PC-9 (cell line): Measurements from ENCODE around the gene BRD9. TPM values are rescaled to one million over a fixed set of nuclear protein-coding genes. Genes with fewer than 3 reads are reported as not detected.
A peak's percentile ranks its signal among the peaks of the same experiment; 100 is the strongest.
"Not testable (repeated sequence)": the region's sequence is repeated elsewhere in the genome, so short reads cannot be mapped to it uniquely, and the experiment has no call there.

Source experiments
- BruUV-seq: library from RNA; stranded (reverse); fragments of 400-500 nt; replicated peaks from 2 replicates; lab custom pipeline; 2021; lab: Mats Ljungman, UMichigan
- CTCF ChIA-PET: fragments of 300-600 bp; sonication (Branson Sonifier 250); formaldehyde crosslinking; loops from one replicate; lab custom pipeline; 2022; ENCODE audit warnings: antibody characterized with exemption; lab: Charles Lee
- POLR2A ChIA-PET: fragments of 300-600 bp; sonication (Branson Sonifier 250); formaldehyde crosslinking; loops from one replicate; lab custom pipeline; 2022; ENCODE audit warnings: antibody characterized with exemption; ENCODE audit not compliant: unreplicated experiment; lab: Charles Lee
- DNase-seq, 2 experiments: peaks; one replicate each; pipeline versions ENCODE4 v3.0.0 to v3.0.0-alpha.2; 2015 to 2022; ENCODE audit warnings: mixed read lengths in 1 of 2
- H2AFZ ChIP-seq: fragments of 200-600 bp; sonication (generic); 2 replicates; pipeline ENCODE4 v1.8.1; 2017; ENCODE audit warnings: antibody characterized with exemption
- H3F3A ChIP-seq: fragments of 200-600 bp; sonication (generic); 2 replicates; pipeline ENCODE4 v1.8.1; 2017; ENCODE audit warnings: antibody characterized with exemption, mild to moderate bottlenecking, low read depth; ENCODE audit not compliant: insufficient read depth
- H3K27ac ChIP-seq: fragments of 200-600 bp; sonication (generic); 2 replicates; pipeline ENCODE4 v1.6.1; 2016; ENCODE audit warnings: mixed run types
- H3K27me3 ChIP-seq: fragments of 200-600 bp; sonication (generic); 2 replicates; pipeline ENCODE4 v1.6.1; 2016; ENCODE audit warnings: low read depth, mixed run types; ENCODE audit not compliant: insufficient read depth
- H3K36me3 ChIP-seq: fragments of 200-600 bp; sonication (generic); 2 replicates; pipeline ENCODE4 v1.6.1; 2016; ENCODE audit warnings: low read depth, mixed run types
- H3K4me1 ChIP-seq: fragments of 200-600 bp; sonication (generic); replicated peaks from 2 replicates; pipeline ENCODE4 v1.6.1; 2016; ENCODE audit warnings: mixed run types; ENCODE audit not compliant: insufficient read depth
- H3K4me2 ChIP-seq: fragments of 200-600 bp; sonication (generic); 2 replicates; pipeline ENCODE4 v1.6.1; 2017; ENCODE audit warnings: mixed run types
- H3K4me3 ChIP-seq: fragments of 200-600 bp; sonication (generic); 2 replicates; pipeline ENCODE4 v1.6.1; 2016; ENCODE audit warnings: mixed run types
- H3K79me2 ChIP-seq: fragments of 200-600 bp; sonication (generic); 2 replicates; pipeline ENCODE4 v1.6.1; 2017; ENCODE audit warnings: low read depth, mixed run types
- H3K9me2 ChIP-seq: fragments of 200-600 bp; sonication (generic); 2 replicates; pipeline ENCODE4 v1.8.1; 2017; ENCODE audit warnings: mild to moderate bottlenecking; ENCODE audit not compliant: insufficient read depth
- H3K9me3 ChIP-seq: fragments of 200-600 bp; sonication (generic); 2 replicates; pipeline ENCODE4 v1.8.1; 2016; ENCODE audit warnings: low read depth; ENCODE audit not compliant: insufficient read depth
- H4K20me1 ChIP-seq: fragments of 200-600 bp; sonication (generic); 2 replicates; pipeline ENCODE4 v1.8.1; 2017; ENCODE audit not compliant: insufficient read depth
- intact Hi-C: fragments of 100-400 bp; cut with micrococcal nuclease; formaldehyde crosslinking; loops from one replicate; pipeline ENCODE4 v1.10.0; 2022; ENCODE audit not compliant: unreplicated experiment
- total RNA-seq: library from RNA; stranded (reverse); gene quantifications from 2 replicates; pipeline ENCODE4 v1.2.3, GENCODE V29; 2021

The BRD9 gene
- total RNA-seq, 1 experiment from 2014 or later = 102 TPM

DNA sequence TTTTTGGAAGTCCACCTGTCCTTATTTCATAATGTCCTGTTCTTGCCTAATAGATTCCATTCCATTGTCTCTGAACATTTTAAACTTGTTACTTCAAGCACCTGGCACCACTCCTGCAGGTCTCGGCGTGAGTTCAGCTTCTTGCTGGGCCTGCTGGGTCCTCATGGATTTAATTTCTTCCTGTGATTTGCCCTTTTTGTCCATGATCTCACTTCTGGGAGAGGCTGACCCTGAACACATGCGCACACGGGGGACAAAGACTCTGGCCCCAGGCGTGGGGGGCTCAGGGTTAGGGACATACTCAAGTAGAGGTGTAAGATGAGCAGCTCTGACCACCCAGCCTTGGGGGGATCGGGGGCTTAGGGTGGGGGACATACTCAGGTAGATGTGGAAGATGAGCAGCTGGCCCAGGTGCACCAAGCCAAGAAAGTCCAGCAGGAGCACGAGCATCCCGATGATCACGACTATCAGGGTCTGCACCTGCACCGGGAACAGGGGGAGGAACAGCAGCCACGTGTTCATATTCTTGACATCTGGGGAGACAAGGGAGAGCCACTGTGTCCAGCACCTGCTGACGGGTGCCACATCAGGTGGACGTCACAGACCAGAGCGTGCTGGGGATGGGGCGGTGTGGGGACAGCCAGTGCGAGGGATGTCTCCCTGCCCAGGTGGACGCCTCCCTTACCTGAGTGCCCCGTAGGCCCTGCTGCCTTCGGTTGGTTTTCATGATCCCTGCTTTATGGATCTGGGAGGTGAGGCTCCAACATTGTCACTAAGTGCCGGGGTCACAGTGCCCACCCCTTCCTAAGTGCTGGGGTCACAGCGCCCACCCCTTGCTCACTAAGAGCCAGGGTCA is 52.3 kb downstream of the BRD9 start:
- POLR2A ChIA-PET = not testable (repeated sequence)

GRCh38 chr5:838431-838851 is 54.2 kb downstream of the BRD9 start:
- H3K79me2 ChIP-seq, H3K27ac ChIP-seq, BruUV-seq, H3K4me2 ChIP-seq, H3K36me3 ChIP-seq, H3F3A ChIP-seq, H3K4me1 ChIP-seq, intact Hi-C loops, H3K4me3 ChIP-seq, H2AFZ ChIP-seq, DNase-seq, H4K20me1 ChIP-seq, CTCF ChIA-PET, H3K9me3 ChIP-seq, H3K9me2 ChIP-seq, POLR2A ChIA-PET: not testable (repeated sequence)
- peaks cover 20% of the 10 kb centered on the region for H3K27me3 ChIP-seq

More for the DNA sequence above, 52.3 kb downstream of the BRD9 start:
- H3K36me3 ChIP-seq, H3K27ac ChIP-seq, H3K9me3 ChIP-seq, H3K9me2 ChIP-seq, intact Hi-C loops, H4K20me1 ChIP-seq, H2AFZ ChIP-seq, H3K4me1 ChIP-seq, H3K4me3 ChIP-seq, H3K4me2 ChIP-seq, H3K79me2 ChIP-seq, H3F3A ChIP-seq, BruUV-seq, CTCF ChIA-PET: not testable (repeated sequence)
- DNase-seq = peak in 1 of 2 experiments; percentile 65
- peaks cover 20% of the 10 kb centered on the region for H3K27me3 ChIP-seq

DNA sequence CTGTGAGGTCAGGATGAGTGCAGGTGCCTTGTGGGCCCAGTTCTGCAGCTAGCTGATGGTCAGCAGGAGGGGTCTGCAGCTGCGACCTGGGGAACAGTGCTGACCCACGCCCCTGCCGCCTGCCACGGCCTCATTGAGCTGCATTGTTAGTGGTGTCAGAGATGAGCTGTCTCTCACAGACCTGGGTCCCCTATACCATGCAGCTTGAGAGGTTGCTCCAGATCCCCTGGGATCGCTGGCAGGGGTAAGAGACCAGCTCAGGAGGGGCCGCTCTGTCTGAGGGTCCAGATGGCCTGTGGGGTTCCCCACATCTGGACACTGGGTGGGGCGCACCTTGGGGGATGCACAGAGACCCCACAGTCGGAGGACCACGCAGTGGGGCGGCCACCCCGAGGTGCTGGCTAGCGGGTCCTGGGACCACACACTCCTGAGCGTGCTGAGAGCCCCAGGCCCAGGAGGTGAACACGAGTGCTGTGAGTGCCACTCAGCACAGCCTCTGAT is 54.9 kb downstream of the BRD9 start:
- H3K9me3 ChIP-seq, BruUV-seq, CTCF ChIA-PET: not testable (repeated sequence)

GRCh38 chr5:835933-836612 is 56.5 kb downstream of the BRD9 start:
- H3K4me3 ChIP-seq, H3K4me2 ChIP-seq, H3K36me3 ChIP-seq, CTCF ChIA-PET, H3K27ac ChIP-seq, H3K9me3 ChIP-seq, H3K4me1 ChIP-seq, BruUV-seq, H2AFZ ChIP-seq, H3F3A ChIP-seq, H4K20me1 ChIP-seq, H3K79me2 ChIP-seq, H3K9me2 ChIP-seq, intact Hi-C loops: not testable (repeated sequence)
- peaks cover 26% of the 10 kb centered on the region for H3K27me3 ChIP-seq
- POLR2A ChIA-PET = interaction anchor here (0.7 kb wide), 1 partner anchor 28 kb away, joined by 3 read pairs; no protein-coding TSS in a partner anchor
- DNase-seq = peak in 1 of 2 experiments; percentile 54

More for the DNA sequence above, 54.9 kb downstream of the BRD9 start:
- H3K4me1 ChIP-seq, H3F3A ChIP-seq, H2AFZ ChIP-seq, H3K9me2 ChIP-seq, intact Hi-C loops, H4K20me1 ChIP-seq, H3K79me2 ChIP-seq, DNase-seq, POLR2A ChIA-PET, H3K4me2 ChIP-seq, H3K36me3 ChIP-seq, H3K4me3 ChIP-seq, H3K27ac ChIP-seq: not testable (repeated sequence)
- H3K27me3 ChIP-seq = peaks cover 20% of the 10 kb centered on the region

GRCh38 chr5:834013-834412 is 58.6 kb downstream of the BRD9 start:
- BruUV-seq, H3K9me2 ChIP-seq, H3K79me2 ChIP-seq, H3K4me2 ChIP-seq, H3K4me3 ChIP-seq, H3K27ac ChIP-seq, DNase-seq, POLR2A ChIA-PET, CTCF ChIA-PET, H3F3A ChIP-seq, H2AFZ ChIP-seq, H4K20me1 ChIP-seq, H3K9me3 ChIP-seq, intact Hi-C loops, H3K4me1 ChIP-seq, H3K36me3 ChIP-seq: not testable (repeated sequence)
- peaks cover 35% of the 10 kb centered on the region for H3K27me3 ChIP-seq

GRCh38 chr5:828194-828593 is 64.4 kb downstream of the BRD9 start:
- H3K9me2 ChIP-seq, H3K27ac ChIP-seq, H2AFZ ChIP-seq, H3K36me3 ChIP-seq, H3F3A ChIP-seq, H3K4me1 ChIP-seq, H3K4me3 ChIP-seq, H3K4me2 ChIP-seq, BruUV-seq, H3K79me2 ChIP-seq, DNase-seq, CTCF ChIA-PET, POLR2A ChIA-PET, H3K9me3 ChIP-seq, H4K20me1 ChIP-seq: not testable (repeated sequence)
- H3K27me3 ChIP-seq = peaks cover 45% of the 10 kb centered on the region
- intact Hi-C loops = loop anchor here (10.0 kb wide), 1 partner anchor 153 kb away; no protein-coding TSS in a partner anchor

GRCh38 chr5:825544-825943 is 67.1 kb downstream of the BRD9 start:
- H3K36me3 ChIP-seq, H3K9me2 ChIP-seq, BruUV-seq, H3K79me2 ChIP-seq, H4K20me1 ChIP-seq, H3F3A ChIP-seq, POLR2A ChIA-PET, DNase-seq, CTCF ChIA-PET, H3K27ac ChIP-seq, H2AFZ ChIP-seq, H3K9me3 ChIP-seq, H3K4me2 ChIP-seq, H3K4me1 ChIP-seq, H3K4me3 ChIP-seq: not testable (repeated sequence)
- intact Hi-C loops = loop anchor here (10.0 kb wide), 1 partner anchor 151 kb away; no protein-coding TSS in a partner anchor
- peaks cover 53% of the 10 kb centered on the region for H3K27me3 ChIP-seq
